GM19467 (cell line): Measurements from ENCODE around the gene PORCN.

Source experiments
- ATAC-seq: cut with Tn5 transposase; IDR thresholded peaks from one replicate; pipeline ENCODE4 v1.9.1; 2021; ENCODE audit warnings: mild to moderate bottlenecking, moderate library complexity; ENCODE audit not compliant: unreplicated experiment

PORCN gene

GRCh38 chrX:48475774-48476577 is 32.8 kb upstream of the PORCN start, which contains the start of gene FTSJ1:
Gene FTSJ1, plus strand, starts transcription at chrX:48476199. Its CDS starts 1,849 bp downstream, at chrX:48478048.
- peak; percentile 86 for ATAC-seq

- ATAC-seq: no peak
Observed at GRCh38 chrX:48476919-48477318, 31.9 kb upstream of the PORCN start.

DNA sequence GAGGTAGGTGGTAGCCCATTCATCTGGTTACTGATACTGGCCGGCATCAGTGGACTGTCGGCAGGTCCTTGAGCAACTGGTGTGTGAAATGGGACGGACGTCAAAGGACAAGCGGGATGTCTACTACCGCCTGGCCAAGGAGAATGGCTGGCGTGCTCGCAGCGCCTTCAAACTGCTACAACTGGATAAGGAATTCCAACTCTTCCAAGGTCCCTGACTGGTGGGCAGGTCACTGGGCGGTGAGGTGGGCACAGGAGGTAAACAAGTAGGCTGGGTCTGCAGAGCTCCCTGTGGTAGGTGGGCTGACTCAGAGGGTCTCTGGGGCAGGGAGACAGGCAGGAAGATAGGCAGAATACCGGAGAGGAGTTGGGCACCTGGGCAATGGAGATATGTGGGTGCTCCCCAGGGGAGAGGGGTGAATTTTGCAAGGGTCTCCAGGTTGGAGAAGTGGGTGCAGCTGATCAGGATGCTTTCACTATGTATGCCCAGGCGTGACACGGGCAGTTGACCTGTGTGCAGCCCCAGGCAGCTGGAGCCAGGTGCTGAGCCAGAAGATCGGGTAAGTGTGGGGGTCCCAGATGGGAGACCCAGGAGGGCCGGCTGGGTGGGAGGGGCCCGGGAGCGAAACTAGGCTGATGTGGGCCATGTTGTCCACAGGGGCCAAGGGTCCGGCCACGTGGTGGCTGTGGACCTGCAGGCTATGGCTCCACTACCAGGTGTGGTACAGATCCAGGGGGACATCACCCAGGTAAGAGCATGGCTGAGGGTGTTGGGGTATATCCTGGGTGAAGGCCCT is 30.6 kb upstream of the PORCN start:
- no peak for ATAC-seq

- ATAC-seq: no peak
Observed at GRCh38 chrX:48478806-48479205, 30.0 kb upstream of the PORCN start.

DNA sequence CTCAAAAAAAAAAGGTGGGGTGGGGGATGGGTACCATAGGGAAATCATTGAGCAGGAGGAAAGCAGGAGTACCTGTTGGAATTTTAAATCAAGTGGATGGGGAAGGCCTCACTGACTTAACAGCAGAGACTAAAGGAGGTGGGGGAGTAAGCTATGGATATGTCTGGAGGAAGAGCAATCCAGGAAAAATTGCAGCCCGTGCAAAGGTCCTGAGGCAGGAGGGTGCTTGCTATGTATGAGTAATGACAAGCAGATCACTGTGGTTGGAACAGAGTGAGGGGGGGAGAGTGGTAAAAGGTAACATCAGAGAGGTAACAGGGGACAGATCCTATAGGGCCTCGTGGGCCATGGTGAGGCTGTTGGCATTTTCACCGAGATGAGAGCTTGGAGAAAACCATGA is 28.6 kb upstream of the PORCN start:
- ATAC-seq: no peak

DNA sequence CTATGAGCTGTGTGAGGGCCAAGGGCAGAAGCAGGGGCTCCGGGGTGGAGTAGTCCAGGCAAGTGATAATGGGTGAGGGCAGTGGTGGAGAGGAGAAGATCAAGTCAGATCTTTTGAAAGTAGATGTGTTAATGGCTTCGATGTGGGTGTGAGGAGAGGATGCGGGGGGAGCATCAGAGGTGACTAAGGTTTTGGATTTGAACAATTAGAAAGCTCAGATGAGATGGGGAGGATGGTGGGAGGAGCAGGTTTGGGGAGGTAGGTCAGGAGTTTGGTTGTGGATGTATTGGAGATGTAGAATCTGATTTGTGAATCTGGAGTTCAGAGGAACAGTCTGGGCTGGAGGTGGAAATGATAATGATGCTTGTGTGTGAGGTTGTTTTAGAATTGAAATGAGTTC is 28.2 kb upstream of the PORCN start:
- ATAC-seq: no peak

GRCh38 chrX:48482526-48482925 is 26.3 kb upstream of the PORCN start:
- ATAC-seq: no peak

GRCh38 chrX:48487362-48487798 is 21.4 kb upstream of the PORCN start:
- ATAC-seq: no peak

DNA sequence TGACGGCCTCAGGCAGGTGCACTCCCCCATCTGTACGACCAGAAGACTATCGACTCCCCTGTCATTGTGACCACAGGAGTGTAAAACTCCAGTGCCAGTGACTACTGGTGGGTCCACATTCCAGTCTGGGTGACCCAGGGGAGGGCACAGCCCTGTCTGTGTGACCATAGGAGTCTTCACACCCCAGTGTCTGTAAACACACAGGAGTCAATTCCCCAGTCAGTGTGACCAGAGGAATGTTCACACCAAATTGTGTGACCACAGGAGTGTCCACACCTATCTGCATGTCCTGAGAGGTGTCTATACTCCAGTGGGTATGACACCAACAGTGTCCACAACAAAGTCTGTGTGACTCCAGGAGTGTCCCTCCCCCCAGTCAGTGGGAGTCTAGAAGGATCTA is 20.8 kb upstream of the PORCN start:
- no peak for ATAC-seq

GRCh38 chrX:48489296-48489695 is 19.5 kb upstream of the PORCN start:
- no peak for ATAC-seq

GRCh38 chrX:48489892-48490291 is 18.9 kb upstream of the PORCN start:
- no peak for ATAC-seq

GRCh38 chrX:48490661-48491060 is 18.1 kb upstream of the PORCN start:
- no peak for ATAC-seq

DNA sequence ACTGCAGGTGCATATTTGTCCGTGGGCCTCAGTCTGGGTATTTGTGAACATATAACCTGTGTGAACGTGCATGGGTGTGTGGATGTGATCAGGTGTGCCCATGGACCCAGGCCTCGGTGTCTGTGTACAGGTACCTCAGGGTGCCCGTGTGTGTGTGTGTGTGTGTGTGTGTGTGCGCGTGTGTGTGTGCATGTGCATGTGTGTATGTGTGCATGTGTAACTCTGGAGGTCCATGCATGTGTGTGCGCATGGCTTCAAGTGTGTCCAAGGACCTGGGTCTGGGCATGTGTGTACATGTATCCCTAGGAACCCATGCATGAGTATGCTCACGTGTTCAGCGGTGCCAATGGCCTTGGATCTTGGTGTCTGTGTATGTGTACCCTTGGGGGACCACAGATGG is 17.0 kb upstream of the PORCN start:
- no peak for ATAC-seq

DNA sequence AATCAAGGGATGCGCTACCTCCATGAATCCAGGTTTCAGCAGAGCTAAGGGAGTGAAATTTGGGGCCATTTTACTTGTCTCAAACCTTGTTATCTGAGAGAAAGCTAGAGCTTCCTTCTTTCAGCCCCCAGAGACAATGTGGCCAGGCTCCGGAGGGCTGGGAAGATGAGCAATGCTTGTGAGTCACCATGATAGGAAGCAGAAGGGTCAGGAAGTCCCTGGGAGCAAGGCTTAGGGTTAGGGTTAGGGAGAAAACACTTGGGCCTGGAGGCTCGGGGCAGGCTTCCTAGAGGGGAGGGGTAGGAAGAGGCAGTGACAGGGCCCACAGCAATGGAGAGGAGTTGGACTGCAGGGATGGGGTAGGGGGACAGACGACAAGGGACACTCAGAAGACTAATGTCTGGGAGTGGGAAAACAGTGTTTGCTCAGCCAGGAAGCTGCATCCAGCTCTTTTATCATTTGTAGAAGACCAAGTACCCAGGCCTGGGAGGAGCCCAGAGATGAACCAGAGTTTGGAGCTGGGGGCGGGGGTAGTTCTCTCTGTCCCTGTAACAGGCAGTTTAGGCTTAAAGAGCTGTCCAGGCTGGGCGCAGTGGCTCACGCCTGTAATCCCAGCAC is 16.4 kb upstream of the PORCN start:
- no peak for ATAC-seq

DNA sequence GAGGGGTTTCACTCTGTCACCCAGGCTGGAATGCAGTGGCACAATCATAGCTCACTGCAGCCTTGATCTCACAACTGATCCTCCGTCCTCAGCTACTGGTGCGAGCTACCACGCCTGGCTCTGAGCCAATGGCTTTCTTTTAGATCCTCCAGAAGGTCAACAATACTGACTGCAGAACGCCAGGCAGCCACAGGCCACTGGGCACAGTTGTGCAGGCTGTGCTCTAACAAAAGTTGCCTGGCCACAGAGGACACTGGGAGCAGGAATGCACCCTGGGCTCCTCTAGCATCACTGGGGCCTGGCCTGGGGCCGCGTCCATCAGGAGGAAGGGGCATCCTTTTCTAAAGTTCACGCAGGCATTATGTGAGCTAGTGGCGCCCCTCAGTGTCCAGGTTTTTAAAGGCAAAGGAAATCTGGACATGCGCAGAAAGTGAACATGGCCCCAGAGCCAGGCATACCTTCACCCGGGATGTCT is 14.9 kb upstream of the PORCN start:
- ATAC-seq: no peak

DNA sequence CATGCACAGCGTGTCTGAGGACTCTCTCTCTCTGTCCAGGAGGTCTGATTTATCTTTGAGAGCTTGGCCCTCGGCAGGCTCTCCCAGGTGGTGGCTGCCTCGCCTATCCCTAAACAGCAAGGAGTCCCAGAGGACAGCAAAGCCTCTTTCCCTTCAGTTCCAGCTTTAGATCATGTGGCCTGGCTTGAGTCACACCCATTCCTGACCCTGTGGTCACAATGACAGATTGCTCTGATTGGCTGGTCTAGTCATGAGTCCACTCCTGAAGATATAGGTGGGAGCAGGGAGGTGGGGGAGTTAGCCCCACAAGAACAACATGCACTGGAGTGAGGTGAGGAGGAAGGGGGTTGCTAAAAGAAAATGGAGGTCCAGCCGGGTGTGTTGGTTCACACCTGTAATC is 12.1 kb upstream of the PORCN start:
- ATAC-seq: no peak

GRCh38 chrX:48497871-48498270 is 10.9 kb upstream of the PORCN start:
- ATAC-seq: no peak

GRCh38 chrX:48498374-48498809 is 10.4 kb upstream of the PORCN start:
- ATAC-seq: no peak

DNA sequence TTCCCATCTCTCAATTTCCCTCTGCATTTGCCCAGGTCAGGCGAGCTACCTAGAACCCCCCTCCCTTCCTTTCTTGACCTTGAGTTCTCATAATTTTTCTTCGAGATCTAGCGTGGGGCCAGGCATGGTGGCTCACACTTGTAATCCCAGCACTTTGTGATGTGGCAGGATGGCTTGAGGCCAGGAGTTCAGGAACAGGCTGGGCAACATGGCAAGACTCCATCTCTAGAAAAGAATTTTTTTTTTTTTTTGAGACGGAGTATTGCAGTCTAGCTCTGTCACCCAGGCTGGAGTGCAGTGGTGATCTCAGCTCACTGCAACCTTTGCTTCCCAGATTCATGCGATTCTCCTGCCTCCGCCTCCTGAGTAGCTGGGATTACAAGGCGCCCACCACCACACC is 4.5 kb upstream of the PORCN start:
- no peak for ATAC-seq

GRCh38 chrX:48505481-48505880 is 3.3 kb upstream of the PORCN start:
- ATAC-seq: no peak

DNA sequence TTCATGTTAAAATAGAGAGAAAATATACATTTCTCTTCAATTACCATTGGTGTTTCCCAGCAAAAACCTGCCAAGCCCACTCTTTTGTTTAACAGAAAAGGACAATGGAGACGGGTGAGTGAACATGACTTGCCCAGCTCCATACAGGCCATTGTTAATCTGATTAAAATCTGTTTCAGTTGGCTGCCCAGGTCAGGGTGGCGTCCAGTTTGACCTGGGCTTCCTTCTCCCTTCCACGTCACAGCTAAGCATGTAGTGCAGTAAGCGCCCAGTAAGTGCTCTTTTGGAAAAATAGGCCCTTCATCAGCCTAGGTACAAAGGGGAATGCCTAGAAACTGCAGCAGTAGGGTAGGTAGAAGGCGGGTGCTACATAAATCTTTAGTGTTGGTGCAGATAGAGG is 1.5 kb upstream of the PORCN start:
- ATAC-seq: no peak

- ATAC-seq: no peak
Observed at GRCh38 chrX:48509245-48509590, 426 bp downstream of the PORCN start.
